ENCODE data around the gene FSTL4. TPM values are rescaled to one million over a fixed set of nuclear protein-coding genes. Genes with fewer than 3 reads are reported as not detected.

FSTL4 gene
- total and polyA plus RNA-seq, 2 of the 13 experiments (the other 11 are each of a cell fraction or from before 2014, with no cell fraction given) = 2.1 to 3.0 TPM

DNA sequence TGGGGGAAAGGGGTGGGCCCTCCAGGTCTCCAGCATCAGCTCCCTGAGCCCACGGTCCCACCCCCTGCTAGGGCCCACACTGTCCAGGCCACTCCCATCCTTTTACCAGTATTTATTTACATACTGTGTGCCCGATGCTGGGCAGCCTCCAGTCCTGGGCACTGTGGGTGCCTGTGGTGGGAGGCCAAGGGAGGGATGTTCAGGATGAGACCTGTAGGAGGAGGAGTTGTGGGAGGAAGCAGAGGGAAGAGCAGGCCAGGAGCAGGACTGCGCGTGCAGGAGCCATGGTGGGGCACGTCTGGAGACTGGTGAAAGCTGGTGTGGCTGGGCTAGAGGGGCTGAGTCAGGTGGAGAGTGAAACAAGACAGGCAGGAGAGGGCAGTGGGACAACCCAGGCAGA lies 293.1 kb downstream of the FSTL4 start:
- peaks cover 2 to 11% of the 10 kb centered on the region in 2 experiments; a peak in 2 of 5 replicates for H3K27me3 ChIP-seq (ENCODE audit: control insufficient read depth in 1 of 2, insufficient read depth in 2 of 2, low read length in 2 of 2)
- ATAC-seq (no peak), FAIRE-seq (no peak), DNase-seq (ENCODE audit: low spot score) (no peak)
- H3K4me3 ChIP-seq (replicated peaks in 1 of 3; ENCODE audit: insufficient read depth in 1 of 3, low read depth in 2 of 3, low read length in 3 of 3) = no peak overlapping the region
- no peak overlapping the region for H3K9ac ChIP-seq (ENCODE audit: insufficient read depth, low read depth, low read length)
- 46% methylated on average over 5 of the region's 5 CpGs for WGBS (ENCODE audit: low lambda C conversion rate)
- no peaks in the 10 kb centered on the region for H3K36me3 ChIP-seq (replicated peaks in 1 of 2; ENCODE audit: control insufficient read depth in 1 of 2, insufficient read depth in 2 of 2, low read length in 2 of 2)
- intact Hi-C loops (cut with micrococcal nuclease; ENCODE audit: unreplicated experiment) (no loop called here), in situ Hi-C loops (cut with HindIII; ENCODE audit: extremely low pct_ligation_motif_present, low pct_unique_long_range_greater_than_20kb) (no loop called here)
- no peak overlapping the region for H2AFZ ChIP-seq (ENCODE audit: low read length)
- H4K20me1 ChIP-seq (ENCODE audit: insufficient read depth, low read length) = no peaks in the 10 kb centered on the region
- ChIA-PET POLR2A (no interaction called here), CTCF (ENCODE audit: low intra/inter-chr PET ratio, low total read pairs) (interaction anchor here (1.4 kb wide), 1 partner anchor 208 kb away, joined by 8 read pairs; no protein-coding TSS in a partner anchor)
- BruUV-seq (replicated peaks) = no TSS peak
- H3K79me2 ChIP-seq (ENCODE audit: insufficient read depth, low read length) = no peaks in the 10 kb centered on the region
- TF ChIP-seq ZNF382 (CRISPR knock-in tag; IDR thresholded peaks at IDR 0.05; ENCODE audit: borderline replicate concordance) (no peak), ZNF776 (CRISPR knock-in tag; IDR thresholded peaks at IDR 0.05) (no peak), KDM2A (CRISPR knock-in tag; IDR thresholded peaks at IDR 0.05; ENCODE audit: borderline replicate concordance, low read depth) (no peak), ZFY (CRISPR knock-in tag; IDR thresholded peaks at IDR 0.05) (no peak), CREB1 (IDR thresholded peaks at IDR 0.05) (no peak), CREB1 (CRISPR knock-in tag; IDR thresholded peaks at IDR 0.05) (no peak), TP53 (CRISPR knock-in tag; conservative IDR thresholded peaks at IDR 0.05) (no peak)
- TF ChIP-seq, protein P1, sequence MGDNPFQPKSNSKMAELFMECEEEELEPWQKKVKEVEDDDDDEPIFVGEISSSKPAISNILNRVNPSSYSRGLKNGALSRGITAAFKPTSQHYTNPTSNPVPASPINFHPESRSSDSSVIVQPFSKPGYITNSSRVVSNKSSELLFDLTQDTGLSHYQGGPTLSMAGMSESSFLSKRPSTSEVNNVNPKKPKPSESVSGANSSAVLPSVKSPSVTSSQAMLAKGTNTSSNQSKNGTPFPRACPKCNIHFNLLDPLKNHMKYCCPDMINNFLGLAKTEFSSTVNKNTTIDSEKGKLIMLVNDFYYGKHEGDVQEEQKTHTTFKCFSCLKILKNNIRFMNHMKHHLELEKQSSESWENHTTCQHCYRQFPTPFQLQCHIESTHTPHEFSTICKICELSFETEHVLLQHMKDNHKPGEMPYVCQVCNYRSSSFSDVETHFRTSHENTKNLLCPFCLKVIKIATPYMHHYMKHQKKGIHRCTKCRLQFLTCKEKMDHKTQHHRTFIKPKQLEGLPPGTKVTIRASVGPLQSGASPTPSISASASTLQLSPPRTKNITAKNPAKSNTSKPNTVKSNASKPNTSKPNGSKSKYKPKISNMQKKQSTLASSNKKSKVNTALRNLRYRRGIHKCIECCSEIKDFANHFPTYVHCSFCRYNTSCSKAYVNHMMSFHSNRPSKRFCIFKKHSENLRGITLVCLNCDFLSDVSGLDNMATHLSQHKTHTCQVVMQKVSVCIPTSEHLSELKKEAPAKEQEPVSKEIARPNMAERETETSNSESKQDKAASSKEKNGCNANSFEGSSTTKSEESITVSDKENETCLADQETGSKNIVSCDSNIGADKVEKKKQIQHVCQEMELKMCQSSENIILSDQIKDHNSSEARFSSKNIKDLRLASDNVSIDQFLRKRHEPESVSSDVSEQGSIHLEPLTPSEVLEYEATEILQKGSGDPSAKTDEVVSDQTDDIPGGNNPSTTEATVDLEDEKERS (CRISPR knock-in tag; IDR thresholded peaks at IDR 0.05) = no peak
- TF ChIP-seq, protein P2, sequence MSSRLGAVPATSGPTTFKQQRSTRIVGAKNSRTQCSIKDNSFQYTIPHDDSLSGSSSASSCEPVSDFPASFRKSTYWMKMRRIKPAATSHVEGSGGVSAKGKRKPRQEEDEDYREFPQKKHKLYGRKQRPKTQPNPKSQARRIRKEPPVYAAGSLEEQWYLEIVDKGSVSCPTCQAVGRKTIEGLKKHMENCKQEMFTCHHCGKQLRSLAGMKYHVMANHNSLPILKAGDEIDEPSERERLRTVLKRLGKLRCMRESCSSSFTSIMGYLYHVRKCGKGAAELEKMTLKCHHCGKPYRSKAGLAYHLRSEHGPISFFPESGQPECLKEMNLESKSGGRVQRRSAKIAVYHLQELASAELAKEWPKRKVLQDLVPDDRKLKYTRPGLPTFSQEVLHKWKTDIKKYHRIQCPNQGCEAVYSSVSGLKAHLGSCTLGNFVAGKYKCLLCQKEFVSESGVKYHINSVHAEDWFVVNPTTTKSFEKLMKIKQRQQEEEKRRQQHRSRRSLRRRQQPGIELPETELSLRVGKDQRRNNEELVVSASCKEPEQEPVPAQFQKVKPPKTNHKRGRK (CRISPR knock-in tag; IDR thresholded peaks at IDR 0.05) = no peak
- no peaks in the 10 kb centered on the region for H3K9me3 ChIP-seq (ENCODE audit: low read length)
- H3K4me2 ChIP-seq (ENCODE audit: low read depth, low read length) = no peak overlapping the region
- H3K4me1 ChIP-seq (ENCODE audit: insufficient read depth, low read length) = no peaks in the 10 kb centered on the region
- H3K27ac ChIP-seq (ENCODE audit: extremely low read length, insufficient read depth, low read length) = no peak overlapping the region

All from HepG2 (cell line).